PFSK-1 (cell line): ENCODE measurements around the gene KIRREL3.

Experiments used
- POLR2AphosphoS5 ChIP-seq: IDR thresholded peaks from 2 replicates; pipeline ENCODE4 v1.6.1; 2012; ENCODE audit warnings: low read depth, mild to moderate bottlenecking, control low read depth, low read length, moderate library complexity
- REST ChIP-seq, 2 experiments: IDR thresholded peaks; 2 replicates each; pipeline versions ENCODE4 v1.6.1 to v1.8.0; 2011 to 2012; ENCODE audit warnings: low read depth in 2 of 2, low read length in 2 of 2, control low read depth in 1 of 2, inconsistent platforms in 1 of 2, mild to moderate bottlenecking in 1 of 2, moderate library complexity in 1 of 2; ENCODE audit not compliant: insufficient read depth in 1 of 2

- TF ChIP-seq POLR2AphosphoS5 (no peak), REST (IDR thresholded peaks at IDR 0.05; ENCODE audit: insufficient read depth in 1 of 2, low read depth in 2 of 2, low read length in 2 of 2) (no peak)
These were observed 549.3 kb downstream of the KIRREL3 start for GRCh38 chr11:126451211-126451802.
